ENCODE measurements around the gene FAM168B. TPM values are rescaled to one million over a fixed set of nuclear protein-coding genes. Genes with fewer than 3 reads are reported as not detected.

The FAM168B gene, protein sequence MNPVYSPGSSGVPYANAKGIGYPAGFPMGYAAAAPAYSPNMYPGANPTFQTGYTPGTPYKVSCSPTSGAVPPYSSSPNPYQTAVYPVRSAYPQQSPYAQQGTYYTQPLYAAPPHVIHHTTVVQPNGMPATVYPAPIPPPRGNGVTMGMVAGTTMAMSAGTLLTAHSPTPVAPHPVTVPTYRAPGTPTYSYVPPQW
- 72.7 and 84.9 TPM in 2 replicates for polyA plus RNA-seq (2012; rRNA removed)
- polyA plus RNA-seq (2012; cell fraction: cytosol; rRNA removed), result 57.6 and 77.8 TPM in 2 replicates
- 57.2 and 78.1 TPM in 2 replicates for polyA plus RNA-seq (2012; cell fraction: nucleus; rRNA removed)

DNA sequence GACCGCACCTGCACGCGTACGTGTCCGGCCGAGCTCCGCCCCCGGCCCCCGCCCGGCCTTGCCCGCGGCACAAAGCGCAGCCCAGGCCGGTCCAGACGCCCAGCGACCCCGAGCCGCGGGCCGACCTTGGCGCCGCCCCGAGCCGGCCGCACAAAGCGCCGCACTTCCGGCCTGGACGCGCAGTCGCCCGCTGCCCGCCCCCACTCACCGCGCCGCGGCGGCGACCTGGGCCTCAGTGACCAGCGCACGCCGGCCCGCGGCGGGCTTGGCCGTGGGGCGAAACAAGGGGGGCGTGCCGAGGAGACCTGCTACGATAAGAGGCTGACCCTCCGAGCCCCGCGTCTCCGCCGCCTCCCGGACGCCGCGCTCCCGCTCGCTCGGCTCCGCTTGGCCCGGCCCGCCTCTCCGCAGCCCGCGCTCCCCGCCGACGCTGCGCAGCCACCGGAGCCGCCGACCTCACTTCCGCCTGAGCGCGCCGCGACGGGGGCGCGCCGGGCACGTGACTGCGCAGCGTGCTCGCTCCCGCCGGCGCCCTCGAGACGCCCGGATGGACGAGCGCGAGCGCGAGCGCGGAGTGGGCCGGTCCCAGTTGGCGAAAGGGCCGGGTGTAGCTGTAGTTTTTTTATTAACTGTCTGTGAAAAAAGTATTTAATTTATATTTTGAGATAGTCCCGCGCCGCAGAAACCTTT, at the start of gene FAM168B:
Gene FAM168B (minus strand): TSS at position 455 of the 690 bp plus-strand sequence. CDS start 10,814 bp downstream, outside the sequence.
- CTCF ChIA-PET, result interaction anchor here (0.7 kb wide), 1 partner anchor 55 kb away, joined by 3 read pairs; no protein-coding TSS in a partner anchor
- H3K79me2 ChIP-seq (ENCODE audit: insufficient read depth), result peaks cover 47% of the 10 kb centered on the region
- TF ChIP-seq POLR2AphosphoS5 (IDR thresholded peaks at IDR 0.05; ENCODE audit: low read depth, low read length) (peak; percentile 88), RCOR1 (IDR thresholded peaks at IDR 0.05; ENCODE audit: low read length) (no peak; the same call in 1 of the 2 replicates), YY1 (IDR thresholded peaks at IDR 0.05; ENCODE audit: low read depth) (no peak), FOSL2 (IDR thresholded peaks at IDR 0.05; ENCODE audit: borderline replicate concordance, low read depth) (no peak), ELF1 (IDR thresholded peaks at IDR 0.05) (peak; percentile 13; the same call in 1 of the 2 replicates), EZH2phosphoT487 (IDR thresholded peaks at IDR 0.05; ENCODE audit: borderline replicate concordance, low read depth) (no peak), CHD2 (IDR thresholded peaks at IDR 0.05; ENCODE audit: low read length, partially characterized antibody) (no peak), JUND (IDR thresholded peaks at IDR 0.05) (no peak), MEF2A (IDR thresholded peaks at IDR 0.05; ENCODE audit: borderline replicate concordance, low read depth) (no peak), NRF1 (IDR thresholded peaks at IDR 0.05; ENCODE audit: low read depth, low read length) (peak; percentile 62), FOXJ3 (CRISPR knock-in tag; IDR thresholded peaks at IDR 0.05) (no peak), NFIC (IDR thresholded peaks at IDR 0.05; ENCODE audit: borderline replicate concordance) (no peak), FOXM1 (IDR thresholded peaks at IDR 0.05; ENCODE audit: low read depth) (no peak), GABPA (IDR thresholded peaks at IDR 0.05; ENCODE audit: low read depth) (peak; percentile 70), RXRA (IDR thresholded peaks at IDR 0.05; ENCODE audit: borderline replicate concordance, low read depth) (no peak), SIN3A (IDR thresholded peaks at IDR 0.05; ENCODE audit: borderline replicate concordance, low read depth, low read length) (no peak), EP300 (IDR thresholded peaks at IDR 0.05; ENCODE audit: borderline replicate concordance in 1 of 2, low read depth in 1 of 2, low read length in 1 of 2) (no peak), SMC3 (IDR thresholded peaks at IDR 0.05; ENCODE audit: low read depth, low read length) (no peak)
- TF ChIP-seq, protein P1, sequence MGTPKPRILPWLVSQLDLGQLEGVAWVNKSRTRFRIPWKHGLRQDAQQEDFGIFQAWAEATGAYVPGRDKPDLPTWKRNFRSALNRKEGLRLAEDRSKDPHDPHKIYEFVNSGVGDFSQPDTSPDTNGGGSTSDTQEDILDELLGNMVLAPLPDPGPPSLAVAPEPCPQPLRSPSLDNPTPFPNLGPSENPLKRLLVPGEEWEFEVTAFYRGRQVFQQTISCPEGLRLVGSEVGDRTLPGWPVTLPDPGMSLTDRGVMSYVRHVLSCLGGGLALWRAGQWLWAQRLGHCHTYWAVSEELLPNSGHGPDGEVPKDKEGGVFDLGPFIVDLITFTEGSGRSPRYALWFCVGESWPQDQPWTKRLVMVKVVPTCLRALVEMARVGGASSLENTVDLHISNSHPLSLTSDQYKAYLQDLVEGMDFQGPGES (IDR thresholded peaks at IDR 0.05; ENCODE audit: low read depth, low read length), result no peak
- TF ChIP-seq, protein P2, sequence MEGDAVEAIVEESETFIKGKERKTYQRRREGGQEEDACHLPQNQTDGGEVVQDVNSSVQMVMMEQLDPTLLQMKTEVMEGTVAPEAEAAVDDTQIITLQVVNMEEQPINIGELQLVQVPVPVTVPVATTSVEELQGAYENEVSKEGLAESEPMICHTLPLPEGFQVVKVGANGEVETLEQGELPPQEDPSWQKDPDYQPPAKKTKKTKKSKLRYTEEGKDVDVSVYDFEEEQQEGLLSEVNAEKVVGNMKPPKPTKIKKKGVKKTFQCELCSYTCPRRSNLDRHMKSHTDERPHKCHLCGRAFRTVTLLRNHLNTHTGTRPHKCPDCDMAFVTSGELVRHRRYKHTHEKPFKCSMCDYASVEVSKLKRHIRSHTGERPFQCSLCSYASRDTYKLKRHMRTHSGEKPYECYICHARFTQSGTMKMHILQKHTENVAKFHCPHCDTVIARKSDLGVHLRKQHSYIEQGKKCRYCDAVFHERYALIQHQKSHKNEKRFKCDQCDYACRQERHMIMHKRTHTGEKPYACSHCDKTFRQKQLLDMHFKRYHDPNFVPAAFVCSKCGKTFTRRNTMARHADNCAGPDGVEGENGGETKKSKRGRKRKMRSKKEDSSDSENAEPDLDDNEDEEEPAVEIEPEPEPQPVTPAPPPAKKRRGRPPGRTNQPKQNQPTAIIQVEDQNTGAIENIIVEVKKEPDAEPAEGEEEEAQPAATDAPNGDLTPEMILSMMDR (IDR thresholded peaks at IDR 0.05), result no peak
- TF ChIP-seq, protein P3, sequence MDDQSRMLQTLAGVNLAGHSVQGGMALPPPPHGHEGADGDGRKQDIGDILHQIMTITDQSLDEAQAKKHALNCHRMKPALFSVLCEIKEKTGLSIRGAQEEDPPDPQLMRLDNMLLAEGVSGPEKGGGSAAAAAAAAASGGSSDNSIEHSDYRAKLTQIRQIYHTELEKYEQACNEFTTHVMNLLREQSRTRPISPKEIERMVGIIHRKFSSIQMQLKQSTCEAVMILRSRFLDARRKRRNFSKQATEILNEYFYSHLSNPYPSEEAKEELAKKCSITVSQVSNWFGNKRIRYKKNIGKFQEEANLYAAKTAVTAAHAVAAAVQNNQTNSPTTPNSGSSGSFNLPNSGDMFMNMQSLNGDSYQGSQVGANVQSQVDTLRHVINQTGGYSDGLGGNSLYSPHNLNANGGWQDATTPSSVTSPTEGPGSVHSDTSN (IDR thresholded peaks at IDR 0.05), result no peak
- TF ChIP-seq, protein P4, sequence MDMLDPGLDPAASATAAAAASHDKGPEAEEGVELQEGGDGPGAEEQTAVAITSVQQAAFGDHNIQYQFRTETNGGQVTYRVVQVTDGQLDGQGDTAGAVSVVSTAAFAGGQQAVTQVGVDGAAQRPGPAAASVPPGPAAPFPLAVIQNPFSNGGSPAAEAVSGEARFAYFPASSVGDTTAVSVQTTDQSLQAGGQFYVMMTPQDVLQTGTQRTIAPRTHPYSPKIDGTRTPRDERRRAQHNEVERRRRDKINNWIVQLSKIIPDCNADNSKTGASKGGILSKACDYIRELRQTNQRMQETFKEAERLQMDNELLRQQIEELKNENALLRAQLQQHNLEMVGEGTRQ (IDR thresholded peaks at IDR 0.05; ENCODE audit: borderline replicate concordance, low read depth, low read length), result no peak; the same call in 1 of the 2 replicates
- TF ChIP-seq, protein P5, sequence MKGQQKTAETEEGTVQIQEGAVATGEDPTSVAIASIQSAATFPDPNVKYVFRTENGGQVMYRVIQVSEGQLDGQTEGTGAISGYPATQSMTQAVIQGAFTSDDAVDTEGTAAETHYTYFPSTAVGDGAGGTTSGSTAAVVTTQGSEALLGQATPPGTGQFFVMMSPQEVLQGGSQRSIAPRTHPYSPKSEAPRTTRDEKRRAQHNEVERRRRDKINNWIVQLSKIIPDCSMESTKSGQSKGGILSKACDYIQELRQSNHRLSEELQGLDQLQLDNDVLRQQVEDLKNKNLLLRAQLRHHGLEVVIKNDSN (IDR thresholded peaks at IDR 0.05; ENCODE audit: borderline replicate concordance, low read depth), result peak; percentile 93

More for the DNA sequence above, at the start of gene FAM168B:
- H4K20me1 ChIP-seq (ENCODE audit: insufficient read depth), result peaks cover 42% of the 10 kb centered on the region
- 0 out of 4 replicates have a peak, but pooled peaks cover 0 to 3% of the 10 kb centered on the region in 2 experiments for H3K4me1 ChIP-seq (ENCODE audit: control insufficient read depth in 1 of 2, insufficient read depth in 2 of 2, low read depth in 1 of 2, low read length in 1 of 2)
- peak within 1 kb of the TSS; percentile 85 for H2AFZ ChIP-seq (ENCODE audit: low read depth)
- no peaks in the 10 kb centered on the region for H3K9me2 ChIP-seq
- peak within 1 kb of the TSS; percentile 89 for H3K9ac ChIP-seq
- H3K4me2 ChIP-seq, result peak within 1 kb of the TSS; percentile 87
- H3K36me3 ChIP-seq (replicated peaks in 1 of 2; ENCODE audit: control insufficient read depth in 1 of 2, insufficient read depth in 2 of 2, low read length in 1 of 2), result peaks cover 0 to 24% of the 10 kb centered on the region in 2 experiments
- DNase-seq, result peak; percentile 96
- POLR2A ChIA-PET, result interaction anchor here (0.7 to 1.2 kb wide), 6 partner anchors 10 to 72 kb away, joined by 3 to 7 read pairs (median 4); partner anchors contain the start of gene PLEKHB2
- H3F3A ChIP-seq (replicated peaks; ENCODE audit: insufficient read depth), result peaks cover 11% of the 10 kb centered on the region
- 0% methylated on average over 11 of the region's 107 CpGs for WGBS (ENCODE audit: low lambda C conversion rate)
- peak within 1 kb of the TSS; percentile 80 to 91 for H3K27ac ChIP-seq (ENCODE audit: low read depth in 2 of 2, low read length in 1 of 2)
- no peaks in the 10 kb centered on the region for H3K27me3 ChIP-seq (ENCODE audit: insufficient read depth)
- no peaks in the 10 kb centered on the region for H3K9me3 ChIP-seq
- H3K4me3 ChIP-seq (ENCODE audit: low read depth in 2 of 2, low read length in 1 of 2), result peak within 1 kb of the TSS; percentile 69 to 90

Data from SK-N-SH (cell line).